Measurements from ENCODE around the gene ACAP2.

ACAP2 gene

DNA sequence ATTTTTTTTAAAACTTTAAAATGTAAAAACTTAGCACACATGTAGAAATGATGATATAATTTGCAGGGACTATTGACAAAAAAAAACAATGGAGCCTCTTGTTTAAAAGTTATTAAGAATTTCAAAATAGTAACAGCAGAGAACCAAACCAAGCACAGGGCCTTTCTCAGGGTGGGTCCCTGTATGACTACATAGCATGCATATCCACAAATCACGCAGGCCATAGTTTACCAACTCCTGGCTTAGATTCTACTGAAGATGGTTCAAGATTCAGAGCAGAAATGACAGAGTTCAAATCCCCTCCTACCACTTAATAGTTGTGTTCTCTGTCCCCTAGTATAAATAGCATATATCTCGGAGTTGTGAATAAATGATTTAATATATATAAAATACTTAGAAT, 19.0 kb downstream of the ACAP2 start:
- no peak for DNase-seq
- TF ChIP-seq, protein P1, sequence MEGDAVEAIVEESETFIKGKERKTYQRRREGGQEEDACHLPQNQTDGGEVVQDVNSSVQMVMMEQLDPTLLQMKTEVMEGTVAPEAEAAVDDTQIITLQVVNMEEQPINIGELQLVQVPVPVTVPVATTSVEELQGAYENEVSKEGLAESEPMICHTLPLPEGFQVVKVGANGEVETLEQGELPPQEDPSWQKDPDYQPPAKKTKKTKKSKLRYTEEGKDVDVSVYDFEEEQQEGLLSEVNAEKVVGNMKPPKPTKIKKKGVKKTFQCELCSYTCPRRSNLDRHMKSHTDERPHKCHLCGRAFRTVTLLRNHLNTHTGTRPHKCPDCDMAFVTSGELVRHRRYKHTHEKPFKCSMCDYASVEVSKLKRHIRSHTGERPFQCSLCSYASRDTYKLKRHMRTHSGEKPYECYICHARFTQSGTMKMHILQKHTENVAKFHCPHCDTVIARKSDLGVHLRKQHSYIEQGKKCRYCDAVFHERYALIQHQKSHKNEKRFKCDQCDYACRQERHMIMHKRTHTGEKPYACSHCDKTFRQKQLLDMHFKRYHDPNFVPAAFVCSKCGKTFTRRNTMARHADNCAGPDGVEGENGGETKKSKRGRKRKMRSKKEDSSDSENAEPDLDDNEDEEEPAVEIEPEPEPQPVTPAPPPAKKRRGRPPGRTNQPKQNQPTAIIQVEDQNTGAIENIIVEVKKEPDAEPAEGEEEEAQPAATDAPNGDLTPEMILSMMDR (IDR thresholded peaks at IDR 0.05; ENCODE audit: low read depth, low read length): no peak

DNA sequence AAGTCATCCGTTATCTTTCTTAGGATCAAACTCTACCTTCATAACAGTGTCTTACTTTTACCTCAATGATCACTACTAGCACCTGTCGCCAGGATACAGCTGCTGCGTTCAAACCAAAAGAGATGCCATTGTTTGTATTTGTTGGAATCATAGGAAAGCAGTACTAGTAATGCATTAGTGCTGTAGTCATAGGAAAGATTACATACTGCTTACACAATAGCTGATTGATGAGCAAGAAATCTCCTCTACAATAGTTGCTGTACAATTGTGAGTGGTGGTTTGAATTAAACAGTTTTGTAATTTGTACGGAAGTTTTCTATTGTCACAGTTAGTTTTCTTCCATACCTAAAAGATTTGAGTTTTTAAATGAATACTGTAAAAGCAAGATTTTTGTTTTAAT, 21.4 kb downstream of the ACAP2 start:
- no peak overlapping the region for H3K4me3 ChIP-seq (ENCODE audit: low read depth, low read length)
- no peak for DNase-seq
- TF ChIP-seq, protein P1 (IDR thresholded peaks at IDR 0.05; ENCODE audit: low read depth, low read length): no peak

More for the DNA sequence above, 19.0 kb downstream of the ACAP2 start:
- H3K27ac ChIP-seq: no peak overlapping the region
- no peaks in the 10 kb centered on the region for H3K36me3 ChIP-seq
- H3K4me3 ChIP-seq (ENCODE audit: low read depth, low read length): no peak overlapping the region
- H3K27me3 ChIP-seq (ENCODE audit: insufficient read depth, low read depth, severe bottlenecking): no peaks in the 10 kb centered on the region
- H3K9me3 ChIP-seq (ENCODE audit: severe bottlenecking): no peaks in the 10 kb centered on the region

DNA sequence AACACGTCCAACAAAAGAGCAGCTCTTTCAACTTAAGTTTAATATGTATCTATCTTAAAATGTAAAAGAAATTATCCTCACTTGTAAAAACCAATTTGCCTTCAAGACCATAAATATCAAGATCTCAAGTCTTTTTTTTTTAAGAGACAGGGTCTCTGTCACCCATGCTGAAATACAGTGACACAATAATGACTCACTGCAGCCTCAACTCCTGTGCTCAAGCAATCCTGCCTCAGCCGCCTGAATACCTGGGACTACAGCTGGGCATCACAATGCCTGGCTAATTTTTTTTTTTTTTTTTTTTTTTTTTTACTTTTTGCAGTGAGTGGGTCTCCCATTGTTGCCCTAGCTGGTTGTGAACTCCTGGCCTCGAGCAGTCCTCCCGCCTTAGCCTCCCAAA, 26.0 kb downstream of the ACAP2 start:
- Histone ChIP-seq H3K36me3 (no peaks in the 10 kb centered on the region), H3K27ac (no peak overlapping the region), H3K4me3 (ENCODE audit: low read depth, low read length) (no peak overlapping the region), H3K9me3 (ENCODE audit: severe bottlenecking) (no peaks in the 10 kb centered on the region), H3K27me3 (ENCODE audit: insufficient read depth, low read depth, severe bottlenecking) (no peaks in the 10 kb centered on the region)
- DNase-seq: no peak
- TF ChIP-seq, protein P1 (IDR thresholded peaks at IDR 0.05; ENCODE audit: low read depth, low read length): no peak

More for the DNA sequence above, 21.4 kb downstream of the ACAP2 start:
- Histone ChIP-seq H3K27ac (no peak overlapping the region), H3K27me3 (ENCODE audit: insufficient read depth, low read depth, severe bottlenecking) (no peaks in the 10 kb centered on the region), H3K36me3 (no peaks in the 10 kb centered on the region), H3K9me3 (ENCODE audit: severe bottlenecking) (no peaks in the 10 kb centered on the region)

DNA sequence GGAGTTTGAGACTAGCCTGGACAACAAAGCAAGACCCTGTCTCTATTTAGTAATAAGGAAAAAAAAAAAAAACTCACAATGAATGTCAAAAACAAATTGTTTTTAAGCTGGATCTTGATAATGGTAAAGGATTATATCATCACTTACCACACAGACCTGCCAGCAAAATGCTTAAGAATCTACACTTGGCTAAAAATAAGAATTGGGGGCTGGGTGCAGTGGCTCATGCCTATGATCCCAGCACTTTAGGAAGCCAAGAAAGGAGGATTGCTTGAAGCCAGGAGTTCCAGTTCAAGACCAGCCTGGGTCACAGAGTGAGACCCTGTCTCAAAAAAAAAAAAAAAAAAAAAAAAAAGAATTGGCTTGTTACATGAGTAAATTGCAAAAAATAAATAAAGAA, 31.0 kb downstream of the ACAP2 start:
- Histone ChIP-seq H3K36me3 (no peaks in the 10 kb centered on the region), H3K4me3 (ENCODE audit: low read depth, low read length) (no peak overlapping the region), H3K9me3 (ENCODE audit: severe bottlenecking) (no peaks in the 10 kb centered on the region), H3K27ac (no peak overlapping the region), H3K27me3 (ENCODE audit: insufficient read depth, low read depth, severe bottlenecking) (no peaks in the 10 kb centered on the region)
- TF ChIP-seq, protein P1 (IDR thresholded peaks at IDR 0.05; ENCODE audit: low read depth, low read length): no peak
- DNase-seq: no peak

DNA sequence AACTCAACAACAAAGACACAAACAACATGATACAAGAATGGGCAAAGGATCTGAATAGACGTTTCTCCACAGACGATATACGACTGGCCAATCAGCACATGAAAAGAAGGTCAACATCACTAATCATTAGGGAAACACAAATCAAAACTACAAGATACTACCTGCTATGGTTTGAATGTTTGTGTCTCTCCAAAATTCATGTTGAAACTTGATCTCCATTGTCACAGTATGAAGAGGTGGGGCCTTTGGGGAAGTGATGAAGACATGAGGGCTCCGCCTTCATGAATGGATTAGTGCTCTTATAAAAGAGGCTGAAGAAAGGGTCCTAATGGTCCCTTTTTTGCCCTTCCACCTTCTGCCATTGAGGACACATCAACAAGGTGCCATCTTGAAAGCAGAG, 32.3 kb downstream of the ACAP2 start:
- DNase-seq: no peak
- Histone ChIP-seq H3K36me3 (no peaks in the 10 kb centered on the region), H3K4me3 (ENCODE audit: low read depth, low read length) (no peak overlapping the region), H3K27ac (no peak overlapping the region), H3K27me3 (ENCODE audit: insufficient read depth, low read depth, severe bottlenecking) (no peaks in the 10 kb centered on the region), H3K9me3 (ENCODE audit: severe bottlenecking) (no peaks in the 10 kb centered on the region)
- TF ChIP-seq, protein P1 (IDR thresholded peaks at IDR 0.05; ENCODE audit: low read depth, low read length): no peak
